Measurements from ENCODE around the gene OSBPL2. TPM values are rescaled to one million over a fixed set of nuclear protein-coding genes. Genes with fewer than 3 reads are reported as not detected.
A peak's percentile ranks its signal among the peaks of the same experiment; 100 is the strongest.

The OSBPL2 gene
- total and polyA plus RNA-seq, 4 donors = 9.9 to 19.7 (median 12.3) TPM

DNA sequence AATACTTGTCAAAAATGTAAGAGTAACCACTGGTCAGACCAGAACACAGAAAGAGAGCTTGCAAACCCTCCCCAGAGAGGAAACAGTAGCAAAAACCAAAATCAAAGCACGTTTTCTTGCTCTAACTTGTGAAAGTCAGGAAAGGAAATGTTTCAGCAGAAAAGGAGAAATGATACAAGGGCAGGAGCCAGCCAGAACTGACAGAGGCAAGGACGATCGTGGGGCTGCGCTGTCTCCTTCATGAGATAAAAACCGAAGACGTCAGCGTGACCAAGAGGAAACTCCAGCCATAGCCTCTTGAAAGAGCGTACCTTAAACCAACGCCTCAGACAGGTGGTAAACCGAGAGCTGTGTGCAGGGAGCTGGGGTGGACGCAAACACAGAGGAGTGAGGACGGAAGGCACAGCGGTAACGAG lies 101.3 kb downstream of the OSBPL2 start (continued):
- TF ChIP-seq, protein P1, sequence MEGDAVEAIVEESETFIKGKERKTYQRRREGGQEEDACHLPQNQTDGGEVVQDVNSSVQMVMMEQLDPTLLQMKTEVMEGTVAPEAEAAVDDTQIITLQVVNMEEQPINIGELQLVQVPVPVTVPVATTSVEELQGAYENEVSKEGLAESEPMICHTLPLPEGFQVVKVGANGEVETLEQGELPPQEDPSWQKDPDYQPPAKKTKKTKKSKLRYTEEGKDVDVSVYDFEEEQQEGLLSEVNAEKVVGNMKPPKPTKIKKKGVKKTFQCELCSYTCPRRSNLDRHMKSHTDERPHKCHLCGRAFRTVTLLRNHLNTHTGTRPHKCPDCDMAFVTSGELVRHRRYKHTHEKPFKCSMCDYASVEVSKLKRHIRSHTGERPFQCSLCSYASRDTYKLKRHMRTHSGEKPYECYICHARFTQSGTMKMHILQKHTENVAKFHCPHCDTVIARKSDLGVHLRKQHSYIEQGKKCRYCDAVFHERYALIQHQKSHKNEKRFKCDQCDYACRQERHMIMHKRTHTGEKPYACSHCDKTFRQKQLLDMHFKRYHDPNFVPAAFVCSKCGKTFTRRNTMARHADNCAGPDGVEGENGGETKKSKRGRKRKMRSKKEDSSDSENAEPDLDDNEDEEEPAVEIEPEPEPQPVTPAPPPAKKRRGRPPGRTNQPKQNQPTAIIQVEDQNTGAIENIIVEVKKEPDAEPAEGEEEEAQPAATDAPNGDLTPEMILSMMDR (IDR thresholded peaks at IDR 0.05; ENCODE audit: low read depth, low read length, missing input control) = no peak
- TF ChIP-seq FOXA1 (IDR thresholded peaks at IDR 0.05) = no peak
- no peak for TF ChIP-seq RAD21 (IDR thresholded peaks at IDR 0.05)
- no peak for TF ChIP-seq EGR1 (IDR thresholded peaks at IDR 0.05; ENCODE audit: low read depth in 2 of 2)
- no peak for TF ChIP-seq FOXA2 (IDR thresholded peaks at IDR 0.05)

DNA sequence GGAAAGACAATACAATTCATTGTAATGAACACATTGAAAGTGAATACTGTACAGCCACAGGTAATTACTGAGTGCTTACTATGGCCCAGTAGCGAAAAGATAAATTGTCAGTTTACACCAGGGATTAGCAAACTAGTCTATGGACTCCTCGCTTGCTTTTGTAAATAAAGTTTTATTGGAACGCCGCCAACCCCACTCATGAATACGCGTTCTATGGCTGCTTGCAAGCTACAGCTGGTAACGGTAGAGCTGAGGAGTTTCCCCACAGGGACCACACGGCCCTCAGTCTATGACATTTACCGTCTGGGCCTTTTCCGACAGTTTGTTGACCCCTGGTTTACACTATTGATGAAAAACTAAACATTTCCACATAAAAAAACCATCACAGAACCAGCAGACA lies 104.6 kb downstream of the OSBPL2 start:
- Histone ChIP-seq H3K4me3 (ENCODE audit: low read depth in 1 of 3, low read length in 3 of 3) (no peak overlapping the region), H3K4me1 (ENCODE audit: control insufficient read depth in 4 of 4, insufficient read depth in 4 of 4, low read length in 3 of 4) (peaks cover 0 to 7% (median 4%) of the 10 kb centered on the region in 4 donors), H3K27me3 (ENCODE audit: control insufficient read depth in 4 of 4, insufficient read depth in 4 of 4, low read length in 3 of 4) (no peaks in the 10 kb centered on the region), H3K9ac (ENCODE audit: low read depth in 1 of 2, low read length in 2 of 2) (no peak overlapping the region), H3K9me3 (ENCODE audit: control insufficient read depth in 4 of 4, low read length in 3 of 4) (no peaks in the 10 kb centered on the region), H3K36me3 (ENCODE audit: control insufficient read depth in 4 of 4, insufficient read depth in 3 of 4, low read depth in 1 of 4, low read length in 3 of 4) (peaks cover 1 to 28% (median 9%) of the 10 kb centered on the region in 4 donors), H3K27ac (ENCODE audit: low read depth in 1 of 2, low read length in 2 of 2) (no peak overlapping the region)
- DNase-seq (ENCODE audit: low spot score) = no peak
- TF ChIP-seq, protein P1 (IDR thresholded peaks at IDR 0.05; ENCODE audit: low read depth, low read length, missing input control) = no peak
- TF ChIP-seq RAD21 (IDR thresholded peaks at IDR 0.05) (no peak), YY1 (IDR thresholded peaks at IDR 0.05) (no peak), HNF4G (IDR thresholded peaks at IDR 0.05) (no peak), HNF4A (conservative IDR thresholded peaks at IDR 0.05) (peak in 1 of 2 donors; percentile 33), GABPA (IDR thresholded peaks at IDR 0.05 in 1 of 2, conservative IDR thresholded peaks at IDR 0.05 in 1 of 2) (peak in 1 of 2 donors; percentile 13), RXRA (IDR thresholded peaks at IDR 0.05) (no peak), JUND (IDR thresholded peaks at IDR 0.05) (no peak), FOXA1 (IDR thresholded peaks at IDR 0.05) (peak; percentile 20), FOXA2 (IDR thresholded peaks at IDR 0.05) (peak; percentile 64), EGR1 (IDR thresholded peaks at IDR 0.05; ENCODE audit: low read depth in 2 of 2) (no peak), TAF1 (conservative IDR thresholded peaks at IDR 0.05) (no peak), NR2F2 (IDR thresholded peaks at IDR 0.05) (no peak)
- TF ChIP-seq, protein P2, sequence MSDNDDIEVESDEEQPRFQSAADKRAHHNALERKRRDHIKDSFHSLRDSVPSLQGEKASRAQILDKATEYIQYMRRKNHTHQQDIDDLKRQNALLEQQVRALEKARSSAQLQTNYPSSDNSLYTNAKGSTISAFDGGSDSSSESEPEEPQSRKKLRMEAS (IDR thresholded peaks at IDR 0.05) = no peak
- TF ChIP-seq, protein P3, sequence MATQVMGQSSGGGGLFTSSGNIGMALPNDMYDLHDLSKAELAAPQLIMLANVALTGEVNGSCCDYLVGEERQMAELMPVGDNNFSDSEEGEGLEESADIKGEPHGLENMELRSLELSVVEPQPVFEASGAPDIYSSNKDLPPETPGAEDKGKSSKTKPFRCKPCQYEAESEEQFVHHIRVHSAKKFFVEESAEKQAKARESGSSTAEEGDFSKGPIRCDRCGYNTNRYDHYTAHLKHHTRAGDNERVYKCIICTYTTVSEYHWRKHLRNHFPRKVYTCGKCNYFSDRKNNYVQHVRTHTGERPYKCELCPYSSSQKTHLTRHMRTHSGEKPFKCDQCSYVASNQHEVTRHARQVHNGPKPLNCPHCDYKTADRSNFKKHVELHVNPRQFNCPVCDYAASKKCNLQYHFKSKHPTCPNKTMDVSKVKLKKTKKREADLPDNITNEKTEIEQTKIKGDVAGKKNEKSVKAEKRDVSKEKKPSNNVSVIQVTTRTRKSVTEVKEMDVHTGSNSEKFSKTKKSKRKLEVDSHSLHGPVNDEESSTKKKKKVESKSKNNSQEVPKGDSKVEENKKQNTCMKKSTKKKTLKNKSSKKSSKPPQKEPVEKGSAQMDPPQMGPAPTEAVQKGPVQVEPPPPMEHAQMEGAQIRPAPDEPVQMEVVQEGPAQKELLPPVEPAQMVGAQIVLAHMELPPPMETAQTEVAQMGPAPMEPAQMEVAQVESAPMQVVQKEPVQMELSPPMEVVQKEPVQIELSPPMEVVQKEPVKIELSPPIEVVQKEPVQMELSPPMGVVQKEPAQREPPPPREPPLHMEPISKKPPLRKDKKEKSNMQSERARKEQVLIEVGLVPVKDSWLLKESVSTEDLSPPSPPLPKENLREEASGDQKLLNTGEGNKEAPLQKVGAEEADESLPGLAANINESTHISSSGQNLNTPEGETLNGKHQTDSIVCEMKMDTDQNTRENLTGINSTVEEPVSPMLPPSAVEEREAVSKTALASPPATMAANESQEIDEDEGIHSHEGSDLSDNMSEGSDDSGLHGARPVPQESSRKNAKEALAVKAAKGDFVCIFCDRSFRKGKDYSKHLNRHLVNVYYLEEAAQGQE (IDR thresholded peaks at IDR 0.05) = no peak
- TF ChIP-seq, protein P4, sequence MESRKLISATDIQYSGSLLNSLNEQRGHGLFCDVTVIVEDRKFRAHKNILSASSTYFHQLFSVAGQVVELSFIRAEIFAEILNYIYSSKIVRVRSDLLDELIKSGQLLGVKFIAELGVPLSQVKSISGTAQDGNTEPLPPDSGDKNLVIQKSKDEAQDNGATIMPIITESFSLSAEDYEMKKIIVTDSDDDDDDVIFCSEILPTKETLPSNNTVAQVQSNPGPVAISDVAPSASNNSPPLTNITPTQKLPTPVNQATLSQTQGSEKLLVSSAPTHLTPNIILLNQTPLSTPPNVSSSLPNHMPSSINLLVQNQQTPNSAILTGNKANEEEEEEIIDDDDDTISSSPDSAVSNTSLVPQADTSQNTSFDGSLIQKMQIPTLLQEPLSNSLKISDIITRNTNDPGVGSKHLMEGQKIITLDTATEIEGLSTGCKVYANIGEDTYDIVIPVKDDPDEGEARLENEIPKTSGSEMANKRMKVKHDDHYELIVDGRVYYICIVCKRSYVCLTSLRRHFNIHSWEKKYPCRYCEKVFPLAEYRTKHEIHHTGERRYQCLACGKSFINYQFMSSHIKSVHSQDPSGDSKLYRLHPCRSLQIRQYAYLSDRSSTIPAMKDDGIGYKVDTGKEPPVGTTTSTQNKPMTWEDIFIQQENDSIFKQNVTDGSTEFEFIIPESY (IDR thresholded peaks at IDR 0.05) = no peak
- 40% methylated on average over 10 of the region's 10 CpGs for WGBS

Measured in liver (tissue), 9 donors.